Astrocyte of the cerebellum (primary cell): Measurements from ENCODE around the gene ABHD17A.
"Not testable (repeated sequence)": the region's sequence is repeated elsewhere in the genome, so short reads cannot be mapped to it uniquely, and the experiment has no call there.

Experiments used
- DNase-seq: peaks from one replicate; pipeline ENCODE4 v3.0.0-alpha.2; 2011; ENCODE audit warnings: low read depth
- H3K4me3 ChIP-seq: 2 replicates; pipeline ENCODE4 v1.5.1; 2011; ENCODE audit warnings: mild to moderate bottlenecking, low read depth, low read length, moderate library complexity
- CTCF ChIP-seq: IDR thresholded peaks from 2 replicates; pipeline ENCODE4 v1.5.1; 2012; ENCODE audit warnings: low read length, low read depth, moderate library complexity, mild to moderate bottlenecking; ENCODE audit errors: missing control alignments
- in situ Hi-C: cut with HindIII; loops from 2 replicates; pipeline ENCODE4 v1.10.0; 2017; ENCODE audit warnings: low sequenced_read_pairs

The ABHD17A gene

GRCh38 chr19:1896508-1896907, 11.2 kb upstream of the ABHD17A start:
- no peak overlapping the region for H3K4me3 ChIP-seq
- no peak for DNase-seq
- in situ Hi-C loops: no loop called here
- no peak for TF ChIP-seq CTCF

DNA sequence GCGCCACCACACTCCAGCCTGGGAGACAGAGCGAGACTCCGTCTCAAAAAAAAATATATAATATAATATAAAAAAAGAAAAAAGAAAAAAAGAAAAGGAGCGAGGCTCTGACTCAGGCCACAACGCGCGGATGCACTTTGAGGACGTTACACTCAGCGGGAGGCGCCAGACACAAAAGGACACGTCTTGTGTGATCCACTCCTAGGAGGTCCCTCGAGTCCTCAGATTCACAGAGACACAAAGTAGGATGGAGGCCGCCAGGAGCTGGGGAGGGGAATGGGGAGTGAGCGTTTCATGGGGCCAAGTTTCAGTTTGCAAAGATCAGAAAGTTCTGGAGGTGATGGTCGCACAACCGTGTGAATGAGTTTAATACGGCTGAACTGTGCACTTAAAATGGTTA, 8.5 kb upstream of the ABHD17A start:
- no peak for DNase-seq
- in situ Hi-C loops: no loop called here
- H3K4me3 ChIP-seq: no peak overlapping the region
- no peak for TF ChIP-seq CTCF

DNA sequence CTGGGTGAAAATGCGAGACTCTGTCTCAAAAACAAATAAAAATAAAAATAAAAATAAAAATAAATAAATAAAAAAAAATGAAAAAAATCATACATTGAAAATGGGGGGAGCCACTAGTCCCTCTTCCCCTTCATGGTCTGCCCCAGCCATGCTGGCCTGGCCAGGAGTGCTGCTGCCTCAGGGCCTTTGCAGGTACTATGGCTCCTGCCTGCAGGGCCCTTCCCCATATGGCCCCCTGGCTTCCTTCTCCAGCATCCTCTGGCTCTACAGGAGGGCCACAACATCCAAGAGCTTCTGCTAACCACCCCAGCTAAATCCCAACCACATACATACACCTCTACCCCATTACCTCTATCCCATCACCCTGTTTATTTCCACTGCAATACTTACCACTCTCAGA, 4.6 kb upstream of the ABHD17A start:
- no peak for DNase-seq
- TF ChIP-seq CTCF: no peak
- in situ Hi-C loops: no loop called here
- H3K4me3 ChIP-seq: no peak overlapping the region

DNA sequence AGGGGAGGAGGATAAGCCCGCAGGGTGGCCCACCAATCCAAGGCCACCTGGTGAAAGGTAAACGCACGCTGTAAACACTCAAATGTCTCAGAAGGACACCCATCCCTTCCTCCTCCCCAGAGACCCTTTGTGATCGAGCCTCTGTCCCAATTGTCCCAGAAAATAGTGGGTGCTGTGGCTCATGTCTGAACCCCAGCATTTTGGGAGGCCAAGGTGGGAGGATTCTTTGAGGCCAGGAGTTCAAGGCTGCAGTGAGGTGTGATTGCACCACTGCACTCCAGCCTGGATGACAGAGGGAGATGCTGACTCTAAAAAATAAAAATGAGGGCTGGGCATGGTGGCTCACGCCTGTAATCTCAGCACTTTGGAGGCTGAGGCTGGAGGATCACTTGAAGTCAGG, 3.1 kb upstream of the ABHD17A start:
- in situ Hi-C loops: no loop called here
- DNase-seq: no peak
- no peak overlapping the region for H3K4me3 ChIP-seq
- no peak for TF ChIP-seq CTCF

DNA sequence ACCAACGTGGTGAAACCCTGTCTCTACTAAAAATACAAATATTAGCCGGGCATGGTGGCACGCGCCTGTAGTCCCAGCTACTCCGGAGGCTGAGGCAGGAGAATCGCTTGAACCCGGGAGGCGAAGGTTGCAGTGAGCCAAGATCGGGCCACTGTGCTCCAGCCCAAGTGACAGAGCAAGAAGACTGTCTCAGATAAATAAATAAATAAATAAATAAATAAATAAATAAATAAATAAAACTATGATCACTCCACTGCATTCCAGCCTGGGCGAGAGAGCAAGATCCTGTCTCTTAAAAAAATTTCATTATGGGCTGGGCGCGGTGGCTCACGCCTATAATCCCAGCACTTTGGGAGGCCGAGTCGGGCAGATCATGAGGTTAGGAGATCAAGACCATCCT, 1.1 kb upstream of the ABHD17A start:
- DNase-seq, in situ Hi-C loops: not testable (repeated sequence)

DNA sequence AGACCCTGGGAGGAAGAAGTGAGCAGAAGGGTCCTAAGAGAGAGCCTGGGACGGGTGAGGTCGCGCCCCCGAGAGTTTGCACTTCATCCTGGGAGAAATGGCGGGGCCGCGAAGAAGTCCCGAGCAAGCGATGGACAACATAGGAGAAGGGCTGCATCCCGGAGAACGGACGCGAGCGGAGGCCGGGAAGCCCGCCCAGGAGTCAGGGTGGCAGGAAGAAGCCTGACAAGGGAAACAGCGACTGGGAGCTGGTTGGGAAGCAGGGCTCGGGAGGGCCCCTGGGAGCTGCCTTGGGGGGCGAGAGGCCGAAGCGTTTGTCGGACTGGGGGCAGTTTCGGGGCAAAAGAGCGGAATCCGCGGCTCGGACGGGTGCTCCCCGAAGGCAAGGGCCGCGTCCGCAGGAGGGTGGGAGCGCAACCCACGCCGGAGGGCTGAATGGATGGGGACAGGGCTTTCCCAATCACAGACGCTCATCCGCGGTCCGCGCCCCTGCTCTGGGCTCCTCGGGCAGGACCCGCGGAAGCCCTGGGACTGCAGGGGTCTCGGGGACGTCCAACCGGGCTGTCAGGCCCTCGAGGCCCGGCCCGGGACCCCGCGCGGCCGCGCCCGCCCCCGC, 469 bp downstream of the ABHD17A start:
- H3K4me3 ChIP-seq: peak overlapping the region; percentile 90
- in situ Hi-C loops: no loop called here
- TF ChIP-seq CTCF: no peak
- DNase-seq: no peak

More for the DNA sequence above, 1.1 kb upstream of the ABHD17A start:
- H3K4me3 ChIP-seq: not testable (repeated sequence)

GRCh38 chr19:1884291-1884718, 991 bp downstream of the ABHD17A start:
- DNase-seq: no peak
- peak overlapping the region; percentile 90 for H3K4me3 ChIP-seq
- no peak for TF ChIP-seq CTCF
- in situ Hi-C loops: no loop called here
